ENCODE measurements around the gene TRABD. TPM values are rescaled to one million over a fixed set of nuclear protein-coding genes. Genes with fewer than 3 reads are reported as not detected.

The TRABD gene
- total RNA-seq, 1 donor = 15.5 TPM

DNA sequence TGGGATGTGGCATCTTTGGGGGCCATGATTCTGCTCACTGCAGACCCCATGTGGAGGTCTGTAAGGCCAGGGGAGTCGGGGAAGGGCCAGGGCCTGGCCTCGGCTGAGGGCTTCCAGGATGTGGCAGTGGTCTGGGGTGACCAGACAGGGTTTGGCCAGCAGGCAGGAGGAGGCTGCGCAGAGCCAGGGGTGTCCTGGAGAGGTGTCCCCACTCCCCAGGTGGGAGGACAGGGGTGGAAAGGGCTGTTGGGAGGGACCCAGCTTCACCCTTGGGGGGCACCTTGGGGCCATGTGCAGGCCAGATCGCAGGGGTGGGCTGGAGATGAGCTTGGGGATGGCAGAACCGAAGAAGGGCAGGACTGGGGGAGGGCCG is 11.7 kb upstream of the TRABD start:
- DNase-seq (ENCODE audit: low read depth) = no peak
- no peak for TF ChIP-seq CTCF (IDR thresholded peaks at IDR 0.05; ENCODE audit: insufficient read depth, low read length)
- H3K4me3 ChIP-seq (ENCODE audit: low read depth, low read length) = no peak overlapping the region

DNA sequence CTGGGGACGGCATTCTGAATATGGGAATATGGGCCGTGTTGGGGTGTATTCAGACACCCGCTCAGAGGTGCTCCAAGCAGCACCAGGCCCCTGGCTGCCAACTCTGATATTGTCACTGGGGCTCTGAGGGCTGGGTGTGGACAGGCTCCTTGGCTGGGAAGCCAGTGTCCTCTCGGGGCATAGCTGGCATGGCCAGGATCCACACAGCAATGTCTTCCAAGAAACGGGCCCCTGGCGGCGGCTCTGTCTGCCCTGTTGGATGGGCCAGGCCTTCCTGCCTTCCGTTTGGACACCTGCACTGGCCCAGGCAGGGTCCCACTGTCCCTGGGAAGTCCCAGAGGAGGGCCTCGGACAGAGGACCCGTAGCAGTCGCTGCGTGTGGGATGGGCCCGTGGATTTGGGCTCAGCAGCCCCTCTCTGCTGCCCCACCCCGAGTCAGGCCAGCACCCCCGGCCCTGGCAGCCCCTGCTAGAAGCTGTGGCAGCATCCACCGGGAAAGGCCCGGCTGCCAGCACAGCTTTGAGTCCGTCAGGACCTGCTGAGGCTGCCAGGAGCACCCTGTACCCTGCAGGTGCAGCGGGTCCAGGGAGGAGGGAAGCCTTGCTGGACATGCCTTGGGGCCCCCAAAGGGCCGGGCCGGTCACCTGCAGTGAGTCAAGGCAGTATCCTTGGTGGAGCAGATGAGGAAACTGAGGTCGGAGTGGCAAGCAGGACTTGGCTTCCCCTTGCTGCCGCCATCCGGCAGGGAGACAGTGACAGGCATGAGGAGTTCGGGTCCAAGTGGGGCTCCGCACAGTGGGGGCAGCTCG is 11.1 kb upstream of the TRABD start:
- no peak overlapping the region for H3K4me3 ChIP-seq (ENCODE audit: low read depth, low read length)
- TF ChIP-seq CTCF (IDR thresholded peaks at IDR 0.05; ENCODE audit: insufficient read depth, low read length) = no peak
- DNase-seq (ENCODE audit: low read depth) = no peak

DNA sequence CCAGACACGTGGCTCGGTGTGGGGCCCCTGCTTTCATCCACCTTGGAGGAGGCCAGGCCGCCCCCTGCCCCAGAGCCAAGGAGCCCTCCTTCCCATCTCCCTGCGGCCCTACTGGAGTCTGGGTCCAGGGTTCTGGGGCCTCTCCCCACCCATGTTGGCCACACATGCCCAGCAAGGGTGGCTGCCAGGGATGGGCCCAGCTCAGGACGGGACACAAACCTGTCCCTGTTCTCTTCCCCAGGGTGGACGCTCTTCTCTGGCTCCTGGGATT is 10.6 kb upstream of the TRABD start:
- no peak overlapping the region for H3K4me3 ChIP-seq (ENCODE audit: low read depth, low read length)
- TF ChIP-seq CTCF (IDR thresholded peaks at IDR 0.05; ENCODE audit: insufficient read depth, low read length) = no peak
- DNase-seq (ENCODE audit: low read depth) = no peak

GRCh38 chr22:50175921-50176849 is 9.5 kb upstream of the TRABD start:
- no peak for DNase-seq (ENCODE audit: low read depth)
- no peak overlapping the region for H3K4me3 ChIP-seq (ENCODE audit: low read depth, low read length)
- no peak for TF ChIP-seq CTCF (IDR thresholded peaks at IDR 0.05; ENCODE audit: insufficient read depth, low read length)

GRCh38 chr22:50176850-50177536 is 8.7 kb upstream of the TRABD start:
- no peak for TF ChIP-seq CTCF (IDR thresholded peaks at IDR 0.05; ENCODE audit: insufficient read depth, low read length)
- H3K4me3 ChIP-seq (ENCODE audit: low read depth, low read length) = no peak overlapping the region
- no peak for DNase-seq (ENCODE audit: low read depth)

DNA sequence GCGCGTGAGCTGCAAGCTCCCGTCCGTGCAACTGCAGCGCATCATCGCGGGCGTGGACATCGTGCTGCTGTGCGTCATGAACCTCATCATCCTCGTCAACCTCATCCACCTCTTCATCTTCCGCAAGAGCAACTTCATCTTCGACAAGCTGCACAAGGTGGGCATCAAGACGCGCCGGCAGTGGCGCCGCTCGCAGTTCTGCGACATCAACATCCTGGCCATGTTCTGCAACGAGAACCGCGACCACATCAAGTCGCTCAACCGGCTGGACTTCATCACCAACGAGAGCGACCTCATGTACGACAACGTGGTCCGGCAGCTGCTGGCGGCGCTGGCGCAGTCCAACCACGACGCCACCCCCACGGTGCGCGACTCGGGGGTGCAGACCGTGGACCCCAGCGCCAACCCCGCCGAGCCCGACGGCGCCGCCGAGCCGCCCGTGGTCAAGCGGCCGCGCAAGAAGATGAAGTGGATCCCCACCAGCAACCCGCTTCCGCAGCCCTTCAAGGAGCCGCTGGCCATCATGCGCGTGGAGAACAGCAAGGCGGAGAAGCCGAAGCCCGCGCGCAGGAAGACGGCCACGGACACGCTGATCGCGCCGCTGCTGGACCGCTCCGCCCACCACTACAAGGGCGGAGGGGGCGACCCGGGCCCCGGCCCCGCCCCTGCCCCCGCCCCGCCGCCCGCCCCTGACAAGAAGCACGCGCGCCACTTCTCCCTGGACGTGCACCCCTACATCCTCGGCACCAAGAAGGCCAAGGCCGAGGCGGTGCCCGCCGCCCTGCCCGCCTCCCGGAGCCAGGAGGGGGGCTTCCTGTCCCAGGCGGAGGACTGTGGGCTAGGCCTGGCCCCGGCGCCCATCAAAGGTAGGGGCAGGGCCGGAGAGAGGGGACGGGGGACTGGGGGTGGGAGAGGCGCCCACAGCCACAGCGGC is 7.9 kb upstream of the TRABD start:
- H3K4me3 ChIP-seq (ENCODE audit: low read depth, low read length) = no peak overlapping the region
- TF ChIP-seq CTCF (IDR thresholded peaks at IDR 0.05; ENCODE audit: insufficient read depth, low read length) = no peak
- DNase-seq (ENCODE audit: low read depth) = no peak

All from fibroblast of the aortic adventitia (primary cell).